B cell (primary cell): ENCODE data around the gene MMP3. TPM values are rescaled to one million over a fixed set of nuclear protein-coding genes. Genes with fewer than 3 reads are reported as not detected.

Source experiments
- ATAC-seq: fragments of 200-7000 bp; cut with Tn5 transposase; one replicate; pipeline ENCODE4 v1.10.0; 2021; ENCODE audit warnings: low read depth, mild to moderate bottlenecking, moderate number of reproducible peaks, moderate library complexity
- CTCF ChIA-PET: fragments of 350-600 bp; sonication (Branson Sonifier 250); formaldehyde crosslinking; loops from one replicate; lab custom pipeline; 2021; ENCODE audit warnings: antibody characterized with exemption, inconsistent platforms; lab: Charles Lee
- POLR2A ChIA-PET: fragments of 350-600 bp; sonication (Branson Sonifier 250); formaldehyde crosslinking; loops from one replicate; lab custom pipeline; 2021; ENCODE audit warnings: antibody characterized with exemption; lab: Charles Lee
- DNase-seq: peaks from one replicate; pipeline ENCODE4 v3.0.0; 2013
- H2AFZ ChIP-seq: 2 replicates; pipeline ENCODE4 v1.6.1; 2012; ENCODE audit warnings: mild to moderate bottlenecking, low read depth, low read length; ENCODE audit not compliant: insufficient read depth, poor library complexity, severe bottlenecking
- H3K27ac ChIP-seq, 2 donors: 1 replicate in 1 of 2; 2 replicates in 1 of 2; pipeline ENCODE4 v1.5.1; 2012 to 2013; ENCODE audit warnings: low read length in 2 of 2, mild to moderate bottlenecking in 2 of 2, moderate library complexity in 1 of 2
- H3K27me3 ChIP-seq, 4 experiments: fragments of 200-600 bp in 1 of 4; sonication (generic) in 1 of 4; replicated peaks in 1 of 4; 1 replicate in 2 of 4; 2 replicates in 2 of 4; pipeline versions ENCODE4 v1.6.1 to v1.7.0; 2013 to 2016; ENCODE audit warnings: low read length in 3 of 4, mild to moderate bottlenecking in 2 of 4, mixed read lengths in 1 of 4, moderate library complexity in 1 of 4; ENCODE audit not compliant: insufficient read depth in 4 of 4, control insufficient read depth in 3 of 4; ENCODE audit errors: control extremely low read depth in 1 of 4
- H3K36me3 ChIP-seq, 2 experiments: replicated peaks in 1 of 2; 1 replicate in 1 of 2; 2 replicates in 1 of 2; pipeline versions ENCODE4 v1.6.1 to v1.7.1; 2013; ENCODE audit warnings: low read length in 1 of 2; ENCODE audit not compliant: insufficient read depth in 2 of 2, control insufficient read depth in 1 of 2; ENCODE audit errors: control extremely low read depth in 1 of 2, extremely low read depth in 1 of 2
- H3K4me1 ChIP-seq, 2 donors: fragments of 200-600 bp in 1 of 2; sonication (generic) in 1 of 2; 1 replicate in 1 of 2; 2 replicates in 1 of 2; pipeline versions ENCODE4 v1.5.1 to v1.6.1; 2013 to 2017; ENCODE audit warnings: low read length in 2 of 2; ENCODE audit not compliant: control insufficient read depth in 2 of 2, insufficient read depth in 2 of 2
- H3K4me2 ChIP-seq: replicated peaks from 2 replicates; pipeline ENCODE3; 2012; ENCODE audit warnings: mild to moderate bottlenecking, low read depth, low read length; ENCODE audit not compliant: poor library complexity, severe bottlenecking
- H3K4me3 ChIP-seq, 5 experiments: fragments of 200-600 bp in 1 of 5; sonication (generic) in 1 of 5; 1 replicate in 3 of 5; 2 replicates in 2 of 5; pipeline versions ENCODE4 v1.5.1 to v1.7.0; 2011 to 2016; ENCODE audit warnings: low read length in 4 of 5, mild to moderate bottlenecking in 4 of 5, low read depth in 2 of 5, control low read depth in 1 of 5, moderate library complexity in 1 of 5; ENCODE audit not compliant: insufficient read depth in 1 of 5; ENCODE audit errors: control extremely low read depth in 1 of 5, extremely low read depth in 1 of 5
- H3K79me2 ChIP-seq: fragments of 200-600 bp; sonication (generic); one replicate; pipeline ENCODE4 v1.6.0; 2016; ENCODE audit warnings: low read length; ENCODE audit not compliant: control insufficient read depth, insufficient read depth
- H3K9ac ChIP-seq: fragments of 200-600 bp; sonication (generic); 2 replicates; pipeline ENCODE4 v1.6.1; 2017; ENCODE audit warnings: mild to moderate bottlenecking, low read length, moderate library complexity
- H3K9me3 ChIP-seq, 3 donors: one replicate each; pipeline versions ENCODE4 v1.6.1 to v1.7.1; 2013; ENCODE audit warnings: low read length in 2 of 3; ENCODE audit not compliant: control insufficient read depth in 2 of 3, insufficient read depth in 1 of 3; ENCODE audit errors: control extremely low read depth in 1 of 3
- H4K20me1 ChIP-seq: 2 replicates; pipeline ENCODE4 v1.6.0; 2012; ENCODE audit warnings: mild to moderate bottlenecking, low read length; ENCODE audit not compliant: insufficient read depth, control insufficient read depth, poor library complexity, severe bottlenecking
- H3K27ac Mint-ChIP-seq: one replicate; pipeline ENCODE4 v1.8.0; 2021; ENCODE audit warnings: mixed read lengths
- H3K27me3 Mint-ChIP-seq: one replicate; pipeline ENCODE4 v1.8.0; 2021; ENCODE audit warnings: mixed read lengths
- H3K4me1 Mint-ChIP-seq: one replicate; pipeline ENCODE4 v1.8.0; 2021; ENCODE audit warnings: mixed read lengths
- H3K4me3 Mint-ChIP-seq: one replicate; pipeline ENCODE4 v1.8.0; 2021; ENCODE audit warnings: mixed read lengths
- H3K9me3 Mint-ChIP-seq: one replicate; pipeline ENCODE4 v1.8.0; 2022; ENCODE audit warnings: mixed read lengths; ENCODE audit not compliant: insufficient read depth
- EZH2 ChIP-seq: IDR thresholded peaks from 2 replicates; pipeline ENCODE4 v1.6.1; 2012; ENCODE audit warnings: borderline replicate concordance, low read depth, mild to moderate bottlenecking, moderate library complexity, low read length; ENCODE audit not compliant: insufficient read depth, poor library complexity, severe bottlenecking
- WGBS: methylation state at CpG from one replicate; pipeline ENCODE4 v1.1.5; 2013; ENCODE audit warnings: missing lambda C conversion rate; ENCODE audit not compliant: insufficient coverage; 5-methylcytosine and 5-hydroxymethylcytosine counted together
- intact Hi-C: fragments of 100-400 bp; cut with micrococcal nuclease; formaldehyde crosslinking; loops from one replicate; pipeline ENCODE4 v1.10.0; 2022
- polyA plus RNA-seq: library from polyadenylated mRNA; depleted of rRNA; stranded (reverse); fragments of >200 nt; gene quantifications from 2 replicates; pipeline ENCODE4 v1.2.3, GENCODE V29; 2012
- total RNA-seq, 2 donors: library from RNA; stranded (reverse); fragments of 120-200 nt in 1 of 2; gene quantifications; 1 replicate in 1 of 2; 2 replicates in 1 of 2; pipeline versions ENCODE4 v1.2.3 to v1.2.4, GENCODE V29; 2013 to 2022
- TF ChIP-seq, protein P1 (sequence below): fragments of 200-600 bp; IDR thresholded peaks from one replicate; pipeline ENCODE4 v1.8.0; 2022; ENCODE audit warnings: antibody characterized with exemption, mild to moderate bottlenecking

The MMP3 gene
- total and polyA plus RNA-seq, 2 donors (not counting 1 experiment from before 2014, with no cell fraction given): not detected

DNA sequence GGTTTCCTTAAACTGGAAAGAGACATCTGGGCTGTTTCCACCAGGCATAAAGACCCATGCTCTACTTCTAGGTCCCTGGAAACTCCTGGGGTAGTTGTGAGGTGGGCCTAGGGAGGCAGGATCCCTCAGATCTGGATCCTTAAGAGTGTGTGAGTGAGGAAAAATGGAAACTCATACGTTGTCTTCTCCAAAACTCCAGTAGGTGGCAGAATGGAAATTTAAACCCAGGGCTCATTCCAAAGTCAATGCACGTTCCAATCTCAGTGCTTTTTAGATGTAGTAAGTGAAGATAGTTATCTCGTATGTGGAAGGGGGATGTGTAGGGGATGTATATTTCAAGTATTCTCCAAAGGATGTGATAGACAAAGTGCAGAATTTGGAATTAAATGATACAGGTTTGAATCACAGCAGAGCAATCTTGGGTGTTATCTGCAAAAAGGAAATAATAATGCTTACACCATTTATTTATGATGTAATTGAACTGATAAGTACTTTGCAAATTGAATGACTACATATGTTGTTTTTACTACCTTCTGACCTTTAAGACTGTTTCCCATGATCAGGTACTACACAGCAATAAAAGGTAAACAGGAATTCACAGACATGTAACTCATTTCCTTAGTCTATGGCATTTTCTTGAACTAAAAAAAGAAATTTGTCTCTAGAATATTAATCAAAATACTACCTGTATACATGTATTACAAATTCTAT is 32.3 kb downstream of the MMP3 start:
- no peaks in the 10 kb centered on the region for H4K20me1 ChIP-seq
- TF ChIP-seq, protein P1, sequence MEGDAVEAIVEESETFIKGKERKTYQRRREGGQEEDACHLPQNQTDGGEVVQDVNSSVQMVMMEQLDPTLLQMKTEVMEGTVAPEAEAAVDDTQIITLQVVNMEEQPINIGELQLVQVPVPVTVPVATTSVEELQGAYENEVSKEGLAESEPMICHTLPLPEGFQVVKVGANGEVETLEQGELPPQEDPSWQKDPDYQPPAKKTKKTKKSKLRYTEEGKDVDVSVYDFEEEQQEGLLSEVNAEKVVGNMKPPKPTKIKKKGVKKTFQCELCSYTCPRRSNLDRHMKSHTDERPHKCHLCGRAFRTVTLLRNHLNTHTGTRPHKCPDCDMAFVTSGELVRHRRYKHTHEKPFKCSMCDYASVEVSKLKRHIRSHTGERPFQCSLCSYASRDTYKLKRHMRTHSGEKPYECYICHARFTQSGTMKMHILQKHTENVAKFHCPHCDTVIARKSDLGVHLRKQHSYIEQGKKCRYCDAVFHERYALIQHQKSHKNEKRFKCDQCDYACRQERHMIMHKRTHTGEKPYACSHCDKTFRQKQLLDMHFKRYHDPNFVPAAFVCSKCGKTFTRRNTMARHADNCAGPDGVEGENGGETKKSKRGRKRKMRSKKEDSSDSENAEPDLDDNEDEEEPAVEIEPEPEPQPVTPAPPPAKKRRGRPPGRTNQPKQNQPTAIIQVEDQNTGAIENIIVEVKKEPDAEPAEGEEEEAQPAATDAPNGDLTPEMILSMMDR: no peak
- TF ChIP-seq EZH2: no peak
- no peak overlapping the region for H3K4me3 ChIP-seq
- H3K36me3 ChIP-seq: no peaks in the 10 kb centered on the region
- 10% methylated on average over 2 of the region's 3 CpGs for WGBS
- peaks cover 0 to 5% (median 0%) of the 10 kb centered on the region in 3 donors for H3K9me3 ChIP-seq
- intact Hi-C loops: no loop called here
- no peaks in the 10 kb centered on the region for H3K79me2 ChIP-seq
- CTCF ChIA-PET: no interaction called here
- H2AFZ ChIP-seq: no peak overlapping the region
- Mint-ChIP-seq H3K4me1 (no peaks in the 10 kb centered on the region), H3K27ac (no peak overlapping the region), H3K9me3 (peaks cover 2% of the 10 kb centered on the region), H3K27me3 (peaks cover 18% of the 10 kb centered on the region), H3K4me3 (no peak overlapping the region)
- DNase-seq (no peak), ATAC-seq (no peak)
- no peaks in the 10 kb centered on the region for H3K27me3 ChIP-seq
- H3K27ac ChIP-seq: no peak overlapping the region
- H3K4me2 ChIP-seq: no peak overlapping the region
- POLR2A ChIA-PET: no interaction called here
- H3K4me1 ChIP-seq: no peaks in the 10 kb centered on the region
- H3K9ac ChIP-seq: no peak overlapping the region

DNA sequence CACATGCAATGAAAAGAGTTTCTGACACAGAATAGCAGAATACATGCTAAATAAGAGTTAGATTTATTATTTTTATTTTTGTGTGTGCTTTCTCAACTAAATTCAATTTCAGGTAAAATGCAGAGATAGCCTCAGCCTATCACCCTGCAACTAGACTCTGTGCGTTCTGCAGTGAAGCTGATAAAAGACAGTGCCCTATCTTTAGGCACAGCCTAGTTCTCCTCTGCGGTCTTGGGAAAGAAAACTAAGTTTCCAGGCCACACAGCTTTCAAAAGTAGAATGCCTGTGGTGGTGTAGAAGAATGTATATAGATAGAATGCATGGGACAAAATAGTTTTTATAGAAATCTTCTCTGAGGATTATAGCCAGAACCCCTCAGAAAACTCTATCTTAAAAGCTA is 33.4 kb downstream of the MMP3 start:
- Mint-ChIP-seq H3K9me3 (peaks cover 2% of the 10 kb centered on the region), H3K4me1 (no peaks in the 10 kb centered on the region), H3K27ac (no peak overlapping the region), H3K4me3 (no peak overlapping the region), H3K27me3 (peaks cover 18% of the 10 kb centered on the region)
- no peak for TF ChIP-seq EZH2
- TF ChIP-seq, protein P1: no peak
- Histone ChIP-seq H3K79me2 (no peaks in the 10 kb centered on the region), H3K4me2 (no peak overlapping the region), H3K27me3 (no peaks in the 10 kb centered on the region), H2AFZ (no peak overlapping the region), H3K27ac (no peak overlapping the region), H3K9ac (no peak overlapping the region), H3K9me3 (peaks cover 0 to 5% (median 0%) of the 10 kb centered on the region in 3 donors), H4K20me1 (no peaks in the 10 kb centered on the region), H3K4me1 (no peaks in the 10 kb centered on the region), H3K36me3 (no peaks in the 10 kb centered on the region), H3K4me3 (no peak overlapping the region)
- DNase-seq (no peak), ATAC-seq (no peak)
- ChIA-PET CTCF (no interaction called here), POLR2A (no interaction called here)
- intact Hi-C loops: no loop called here
- no CpG with 5 or more reads among the region's 2 CpGs for WGBS
